ENCODE measurements around the gene KLHL29. TPM values are rescaled to one million over a fixed set of nuclear protein-coding genes. Genes with fewer than 3 reads are reported as not detected.

KLHL29 gene
- polyA plus RNA-seq, 1 of the 3 experiments (the other 2 are of a cell fraction): 4.6 TPM

DNA sequence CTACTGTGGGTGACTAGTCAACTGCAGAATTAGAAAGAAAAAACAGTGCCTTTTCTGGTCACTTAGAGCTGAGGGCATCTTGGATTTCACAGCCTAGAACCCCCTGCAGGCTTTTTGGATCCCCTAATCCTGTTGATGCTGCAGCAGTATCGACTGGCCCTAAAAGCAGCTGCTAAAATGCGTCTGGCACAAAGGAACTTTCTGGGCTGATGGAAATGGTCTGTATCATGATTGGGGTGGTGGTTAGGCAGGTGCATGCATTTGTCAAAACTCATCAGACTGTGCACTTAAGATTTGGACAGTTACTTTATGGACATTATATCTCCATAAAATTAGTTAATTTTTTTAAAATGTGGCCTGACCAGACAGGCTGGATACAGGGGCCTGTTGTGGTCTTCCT is 149.8 kb downstream of the KLHL29 start:
- TF ChIP-seq FOXM1 (IDR thresholded peaks at IDR 0.05; ENCODE audit: low read depth) (no peak), RAD21 (IDR thresholded peaks at IDR 0.05; ENCODE audit: low read length) (no peak), RFX5 (IDR thresholded peaks at IDR 0.05; ENCODE audit: low read length) (no peak), EP300 (IDR thresholded peaks at IDR 0.05; ENCODE audit: borderline replicate concordance in 1 of 2, low read depth in 1 of 2, low read length in 1 of 2) (no peak), JUND (IDR thresholded peaks at IDR 0.05) (no peak), NRF1 (IDR thresholded peaks at IDR 0.05; ENCODE audit: low read depth, low read length) (no peak), TAF1 (IDR thresholded peaks at IDR 0.05; ENCODE audit: borderline replicate concordance, low read depth, low read length) (no peak), TCF12 (IDR thresholded peaks at IDR 0.05) (no peak), MEF2A (IDR thresholded peaks at IDR 0.05; ENCODE audit: borderline replicate concordance, low read depth) (no peak), GABPA (IDR thresholded peaks at IDR 0.05; ENCODE audit: low read depth) (no peak), POLR2AphosphoS5 (IDR thresholded peaks at IDR 0.05; ENCODE audit: low read depth, low read length) (no peak), SIN3A (IDR thresholded peaks at IDR 0.05; ENCODE audit: borderline replicate concordance, low read depth, low read length) (no peak), GATA2 (CRISPR knock-in tag; IDR thresholded peaks at IDR 0.05) (no peak)
- TF ChIP-seq, protein P1, sequence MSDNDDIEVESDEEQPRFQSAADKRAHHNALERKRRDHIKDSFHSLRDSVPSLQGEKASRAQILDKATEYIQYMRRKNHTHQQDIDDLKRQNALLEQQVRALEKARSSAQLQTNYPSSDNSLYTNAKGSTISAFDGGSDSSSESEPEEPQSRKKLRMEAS (IDR thresholded peaks at IDR 0.05; ENCODE audit: low read depth): no peak
- TF ChIP-seq, protein P2, sequence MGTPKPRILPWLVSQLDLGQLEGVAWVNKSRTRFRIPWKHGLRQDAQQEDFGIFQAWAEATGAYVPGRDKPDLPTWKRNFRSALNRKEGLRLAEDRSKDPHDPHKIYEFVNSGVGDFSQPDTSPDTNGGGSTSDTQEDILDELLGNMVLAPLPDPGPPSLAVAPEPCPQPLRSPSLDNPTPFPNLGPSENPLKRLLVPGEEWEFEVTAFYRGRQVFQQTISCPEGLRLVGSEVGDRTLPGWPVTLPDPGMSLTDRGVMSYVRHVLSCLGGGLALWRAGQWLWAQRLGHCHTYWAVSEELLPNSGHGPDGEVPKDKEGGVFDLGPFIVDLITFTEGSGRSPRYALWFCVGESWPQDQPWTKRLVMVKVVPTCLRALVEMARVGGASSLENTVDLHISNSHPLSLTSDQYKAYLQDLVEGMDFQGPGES (IDR thresholded peaks at IDR 0.05; ENCODE audit: low read depth, low read length): no peak
- TF ChIP-seq, protein P3, sequence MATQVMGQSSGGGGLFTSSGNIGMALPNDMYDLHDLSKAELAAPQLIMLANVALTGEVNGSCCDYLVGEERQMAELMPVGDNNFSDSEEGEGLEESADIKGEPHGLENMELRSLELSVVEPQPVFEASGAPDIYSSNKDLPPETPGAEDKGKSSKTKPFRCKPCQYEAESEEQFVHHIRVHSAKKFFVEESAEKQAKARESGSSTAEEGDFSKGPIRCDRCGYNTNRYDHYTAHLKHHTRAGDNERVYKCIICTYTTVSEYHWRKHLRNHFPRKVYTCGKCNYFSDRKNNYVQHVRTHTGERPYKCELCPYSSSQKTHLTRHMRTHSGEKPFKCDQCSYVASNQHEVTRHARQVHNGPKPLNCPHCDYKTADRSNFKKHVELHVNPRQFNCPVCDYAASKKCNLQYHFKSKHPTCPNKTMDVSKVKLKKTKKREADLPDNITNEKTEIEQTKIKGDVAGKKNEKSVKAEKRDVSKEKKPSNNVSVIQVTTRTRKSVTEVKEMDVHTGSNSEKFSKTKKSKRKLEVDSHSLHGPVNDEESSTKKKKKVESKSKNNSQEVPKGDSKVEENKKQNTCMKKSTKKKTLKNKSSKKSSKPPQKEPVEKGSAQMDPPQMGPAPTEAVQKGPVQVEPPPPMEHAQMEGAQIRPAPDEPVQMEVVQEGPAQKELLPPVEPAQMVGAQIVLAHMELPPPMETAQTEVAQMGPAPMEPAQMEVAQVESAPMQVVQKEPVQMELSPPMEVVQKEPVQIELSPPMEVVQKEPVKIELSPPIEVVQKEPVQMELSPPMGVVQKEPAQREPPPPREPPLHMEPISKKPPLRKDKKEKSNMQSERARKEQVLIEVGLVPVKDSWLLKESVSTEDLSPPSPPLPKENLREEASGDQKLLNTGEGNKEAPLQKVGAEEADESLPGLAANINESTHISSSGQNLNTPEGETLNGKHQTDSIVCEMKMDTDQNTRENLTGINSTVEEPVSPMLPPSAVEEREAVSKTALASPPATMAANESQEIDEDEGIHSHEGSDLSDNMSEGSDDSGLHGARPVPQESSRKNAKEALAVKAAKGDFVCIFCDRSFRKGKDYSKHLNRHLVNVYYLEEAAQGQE (IDR thresholded peaks at IDR 0.05; ENCODE audit: low read depth, low read length): no peak
- TF ChIP-seq, protein P4, sequence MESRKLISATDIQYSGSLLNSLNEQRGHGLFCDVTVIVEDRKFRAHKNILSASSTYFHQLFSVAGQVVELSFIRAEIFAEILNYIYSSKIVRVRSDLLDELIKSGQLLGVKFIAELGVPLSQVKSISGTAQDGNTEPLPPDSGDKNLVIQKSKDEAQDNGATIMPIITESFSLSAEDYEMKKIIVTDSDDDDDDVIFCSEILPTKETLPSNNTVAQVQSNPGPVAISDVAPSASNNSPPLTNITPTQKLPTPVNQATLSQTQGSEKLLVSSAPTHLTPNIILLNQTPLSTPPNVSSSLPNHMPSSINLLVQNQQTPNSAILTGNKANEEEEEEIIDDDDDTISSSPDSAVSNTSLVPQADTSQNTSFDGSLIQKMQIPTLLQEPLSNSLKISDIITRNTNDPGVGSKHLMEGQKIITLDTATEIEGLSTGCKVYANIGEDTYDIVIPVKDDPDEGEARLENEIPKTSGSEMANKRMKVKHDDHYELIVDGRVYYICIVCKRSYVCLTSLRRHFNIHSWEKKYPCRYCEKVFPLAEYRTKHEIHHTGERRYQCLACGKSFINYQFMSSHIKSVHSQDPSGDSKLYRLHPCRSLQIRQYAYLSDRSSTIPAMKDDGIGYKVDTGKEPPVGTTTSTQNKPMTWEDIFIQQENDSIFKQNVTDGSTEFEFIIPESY (IDR thresholded peaks at IDR 0.05; ENCODE audit: borderline replicate concordance, low read depth): no peak
- TF ChIP-seq, protein P5, sequence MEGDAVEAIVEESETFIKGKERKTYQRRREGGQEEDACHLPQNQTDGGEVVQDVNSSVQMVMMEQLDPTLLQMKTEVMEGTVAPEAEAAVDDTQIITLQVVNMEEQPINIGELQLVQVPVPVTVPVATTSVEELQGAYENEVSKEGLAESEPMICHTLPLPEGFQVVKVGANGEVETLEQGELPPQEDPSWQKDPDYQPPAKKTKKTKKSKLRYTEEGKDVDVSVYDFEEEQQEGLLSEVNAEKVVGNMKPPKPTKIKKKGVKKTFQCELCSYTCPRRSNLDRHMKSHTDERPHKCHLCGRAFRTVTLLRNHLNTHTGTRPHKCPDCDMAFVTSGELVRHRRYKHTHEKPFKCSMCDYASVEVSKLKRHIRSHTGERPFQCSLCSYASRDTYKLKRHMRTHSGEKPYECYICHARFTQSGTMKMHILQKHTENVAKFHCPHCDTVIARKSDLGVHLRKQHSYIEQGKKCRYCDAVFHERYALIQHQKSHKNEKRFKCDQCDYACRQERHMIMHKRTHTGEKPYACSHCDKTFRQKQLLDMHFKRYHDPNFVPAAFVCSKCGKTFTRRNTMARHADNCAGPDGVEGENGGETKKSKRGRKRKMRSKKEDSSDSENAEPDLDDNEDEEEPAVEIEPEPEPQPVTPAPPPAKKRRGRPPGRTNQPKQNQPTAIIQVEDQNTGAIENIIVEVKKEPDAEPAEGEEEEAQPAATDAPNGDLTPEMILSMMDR (IDR thresholded peaks at IDR 0.05): no peak
- TF ChIP-seq, protein P6, sequence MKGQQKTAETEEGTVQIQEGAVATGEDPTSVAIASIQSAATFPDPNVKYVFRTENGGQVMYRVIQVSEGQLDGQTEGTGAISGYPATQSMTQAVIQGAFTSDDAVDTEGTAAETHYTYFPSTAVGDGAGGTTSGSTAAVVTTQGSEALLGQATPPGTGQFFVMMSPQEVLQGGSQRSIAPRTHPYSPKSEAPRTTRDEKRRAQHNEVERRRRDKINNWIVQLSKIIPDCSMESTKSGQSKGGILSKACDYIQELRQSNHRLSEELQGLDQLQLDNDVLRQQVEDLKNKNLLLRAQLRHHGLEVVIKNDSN (IDR thresholded peaks at IDR 0.05; ENCODE audit: borderline replicate concordance, low read depth): no peak
- 75% methylated on average over 2 of the region's 2 CpGs for WGBS (ENCODE audit: low lambda C conversion rate)
- Histone ChIP-seq H3K27me3 (ENCODE audit: insufficient read depth) (no peaks in the 10 kb centered on the region), H3K27ac (ENCODE audit: low read depth in 2 of 2, low read length in 1 of 2) (peak overlapping the region in 1 of 2 experiments; percentile 82; a peak in 2 of 4 replicates), H4K20me1 (ENCODE audit: insufficient read depth) (no peaks in the 10 kb centered on the region), H3K4me2 (no peak overlapping the region), H3K36me3 (replicated peaks in 1 of 2; ENCODE audit: control insufficient read depth in 1 of 2, insufficient read depth in 2 of 2, low read length in 1 of 2) (no peaks in the 10 kb centered on the region), H3K9me2 (no peaks in the 10 kb centered on the region), H3K9me3 (no peaks in the 10 kb centered on the region), H3K79me2 (ENCODE audit: insufficient read depth) (no peaks in the 10 kb centered on the region), H3K4me1 (ENCODE audit: control insufficient read depth in 1 of 2, insufficient read depth in 2 of 2, low read depth in 1 of 2, low read length in 1 of 2) (peaks cover 7 to 53% of the 10 kb centered on the region in 2 experiments; a peak in 2 of 4 replicates), H3K9ac (no peak overlapping the region), H2AFZ (ENCODE audit: low read depth) (no peak overlapping the region), H3F3A (replicated peaks; ENCODE audit: insufficient read depth) (no peaks in the 10 kb centered on the region), H3K4me3 (ENCODE audit: low read depth in 2 of 2, low read length in 1 of 2) (no peak overlapping the region)
- POLR2A ChIA-PET: no interaction called here
- no peak for DNase-seq
- CTCF ChIA-PET: interaction anchor here (0.6 to 2.3 kb wide), 5 partner anchors 10 to 29 kb away, joined by 3 to 10 read pairs (median 4); no protein-coding TSS in a partner anchor

All from SK-N-SH (cell line).